ENCODE measurements around the gene TWNK.

The TWNK gene

DNA sequence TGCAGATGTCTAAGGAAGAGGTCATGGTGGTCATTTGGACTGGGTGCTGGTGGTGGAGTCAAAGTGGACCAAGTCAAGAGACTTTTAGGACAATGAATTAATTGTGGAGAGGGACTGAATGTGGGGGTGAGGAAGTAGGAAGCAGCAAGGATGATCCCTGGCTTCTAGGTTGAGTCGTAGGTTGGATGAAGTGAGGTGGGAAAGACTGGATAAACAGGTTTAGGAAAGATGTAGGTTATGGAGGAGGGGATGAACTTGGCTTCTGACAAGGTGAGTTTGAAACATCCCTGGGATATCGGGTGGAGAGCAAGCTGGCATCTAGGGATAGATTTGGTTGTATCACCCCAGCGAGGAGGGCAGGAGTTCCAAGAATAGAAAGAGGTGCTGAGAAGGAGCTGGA is 10.4 kb upstream of the TWNK start:
- no peak for TF ChIP-seq ZFX (IDR thresholded peaks at IDR 0.05)
- TF ChIP-seq, protein P1, sequence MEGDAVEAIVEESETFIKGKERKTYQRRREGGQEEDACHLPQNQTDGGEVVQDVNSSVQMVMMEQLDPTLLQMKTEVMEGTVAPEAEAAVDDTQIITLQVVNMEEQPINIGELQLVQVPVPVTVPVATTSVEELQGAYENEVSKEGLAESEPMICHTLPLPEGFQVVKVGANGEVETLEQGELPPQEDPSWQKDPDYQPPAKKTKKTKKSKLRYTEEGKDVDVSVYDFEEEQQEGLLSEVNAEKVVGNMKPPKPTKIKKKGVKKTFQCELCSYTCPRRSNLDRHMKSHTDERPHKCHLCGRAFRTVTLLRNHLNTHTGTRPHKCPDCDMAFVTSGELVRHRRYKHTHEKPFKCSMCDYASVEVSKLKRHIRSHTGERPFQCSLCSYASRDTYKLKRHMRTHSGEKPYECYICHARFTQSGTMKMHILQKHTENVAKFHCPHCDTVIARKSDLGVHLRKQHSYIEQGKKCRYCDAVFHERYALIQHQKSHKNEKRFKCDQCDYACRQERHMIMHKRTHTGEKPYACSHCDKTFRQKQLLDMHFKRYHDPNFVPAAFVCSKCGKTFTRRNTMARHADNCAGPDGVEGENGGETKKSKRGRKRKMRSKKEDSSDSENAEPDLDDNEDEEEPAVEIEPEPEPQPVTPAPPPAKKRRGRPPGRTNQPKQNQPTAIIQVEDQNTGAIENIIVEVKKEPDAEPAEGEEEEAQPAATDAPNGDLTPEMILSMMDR (conservative IDR thresholded peaks at IDR 0.05), result no peak
- H3K27ac ChIP-seq, result no peak overlapping the region; the same call in 1 of the 2 replicates

DNA sequence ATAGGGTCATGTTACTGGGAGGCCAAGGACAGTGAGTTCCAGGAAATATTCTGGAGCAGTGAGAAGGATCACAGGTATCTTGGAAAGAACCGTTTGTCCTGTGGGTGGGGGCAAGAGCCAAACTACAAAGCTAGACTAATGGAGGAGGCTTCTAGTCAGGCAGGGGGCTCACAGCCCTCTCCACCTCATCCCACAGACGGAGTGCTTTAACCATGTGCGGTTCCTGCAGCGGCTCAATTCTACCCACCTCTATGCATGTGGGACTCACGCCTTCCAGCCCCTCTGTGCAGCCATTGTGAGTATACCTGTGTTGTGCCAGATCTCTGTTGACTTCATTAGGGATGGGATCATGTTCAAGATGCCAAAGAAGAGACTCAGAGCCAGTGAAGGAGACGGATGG is 9.9 kb upstream of the TWNK start:
- H3K27ac ChIP-seq, result no peak overlapping the region; the same call in 1 of the 2 replicates
- TF ChIP-seq ZFX (IDR thresholded peaks at IDR 0.05), result no peak
- TF ChIP-seq, protein P1 (conservative IDR thresholded peaks at IDR 0.05), result no peak

DNA sequence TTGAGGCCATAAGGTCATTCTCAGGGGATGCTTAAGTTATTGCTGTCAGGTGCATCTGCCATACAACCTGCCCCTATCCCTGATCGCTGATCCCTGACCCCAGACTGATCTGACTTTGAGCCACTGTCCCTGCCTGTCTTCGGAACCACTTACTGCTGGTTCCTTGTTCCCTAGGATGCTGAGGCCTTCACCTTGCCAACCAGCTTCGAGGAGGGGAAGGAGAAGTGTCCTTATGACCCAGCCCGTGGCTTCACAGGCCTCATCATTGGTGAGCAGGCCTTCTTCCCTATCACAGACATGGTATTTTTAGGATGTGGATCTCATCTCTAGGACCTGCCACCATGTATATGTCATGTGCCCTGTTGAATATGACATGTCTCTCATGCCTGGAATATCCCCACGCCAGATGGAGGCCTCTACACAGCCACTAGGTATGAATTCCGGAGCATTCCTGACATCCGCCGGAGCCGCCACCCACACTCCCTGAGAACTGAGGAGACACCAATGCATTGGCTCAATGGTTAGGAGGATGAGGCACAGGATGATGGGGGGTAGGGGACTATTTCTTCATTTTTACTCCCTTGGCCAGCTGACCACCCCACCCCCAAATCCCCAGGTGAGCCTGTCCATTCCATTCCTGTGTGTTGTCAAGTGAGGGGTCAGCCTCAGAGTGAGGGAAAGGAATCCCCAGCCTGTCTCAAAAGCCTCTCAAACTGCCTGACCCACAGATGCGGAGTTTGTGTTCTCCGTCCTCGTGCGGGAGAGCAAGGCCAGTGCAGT is 9.0 kb upstream of the TWNK start:
- H3K27ac ChIP-seq, result no peak overlapping the region
- TF ChIP-seq ZFX (IDR thresholded peaks at IDR 0.05), result no peak
- TF ChIP-seq, protein P1 (conservative IDR thresholded peaks at IDR 0.05), result no peak

DNA sequence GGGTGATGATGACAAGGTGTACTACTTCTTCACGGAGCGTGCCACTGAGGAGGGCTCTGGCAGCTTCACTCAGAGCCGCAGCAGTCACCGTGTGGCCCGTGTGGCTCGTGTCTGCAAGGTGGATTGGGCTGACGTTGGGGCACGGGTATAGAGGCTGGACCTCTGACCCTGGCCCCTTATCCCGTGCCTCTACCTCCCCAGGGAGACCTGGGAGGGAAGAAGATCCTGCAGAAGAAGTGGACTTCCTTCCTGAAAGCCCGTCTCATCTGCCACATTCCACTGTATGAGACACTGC is 8.5 kb upstream of the TWNK start:
- no peak overlapping the region for H3K27ac ChIP-seq
- TF ChIP-seq ZFX (IDR thresholded peaks at IDR 0.05), result no peak
- TF ChIP-seq, protein P1 (conservative IDR thresholded peaks at IDR 0.05), result no peak

DNA sequence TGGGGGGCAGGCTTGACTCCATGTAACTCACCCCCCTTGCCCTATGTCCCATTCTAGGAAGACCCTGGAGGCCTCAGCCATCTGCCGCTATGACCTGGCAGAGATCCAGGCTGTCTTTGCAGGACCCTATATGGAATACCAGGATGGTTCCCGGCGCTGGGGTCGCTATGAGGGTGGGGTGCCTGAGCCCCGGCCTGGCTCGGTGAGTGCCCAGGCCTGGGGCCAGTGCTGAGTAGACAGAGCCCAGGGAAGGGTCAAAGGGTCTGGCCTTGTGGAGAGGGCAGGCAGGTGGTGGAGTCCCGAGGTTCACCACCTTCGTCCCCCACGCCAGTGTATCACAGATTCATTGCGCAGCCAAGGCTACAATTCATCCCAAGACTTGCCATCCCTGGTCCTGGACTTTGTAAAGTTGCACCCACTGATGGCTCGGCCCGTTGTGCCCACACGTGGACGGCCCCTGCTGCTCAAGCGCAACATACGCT is 7.5 kb upstream of the TWNK start:
- no peak for TF ChIP-seq ZFX (IDR thresholded peaks at IDR 0.05)
- TF ChIP-seq, protein P1 (conservative IDR thresholded peaks at IDR 0.05), result no peak
- H3K27ac ChIP-seq, result no peak overlapping the region

DNA sequence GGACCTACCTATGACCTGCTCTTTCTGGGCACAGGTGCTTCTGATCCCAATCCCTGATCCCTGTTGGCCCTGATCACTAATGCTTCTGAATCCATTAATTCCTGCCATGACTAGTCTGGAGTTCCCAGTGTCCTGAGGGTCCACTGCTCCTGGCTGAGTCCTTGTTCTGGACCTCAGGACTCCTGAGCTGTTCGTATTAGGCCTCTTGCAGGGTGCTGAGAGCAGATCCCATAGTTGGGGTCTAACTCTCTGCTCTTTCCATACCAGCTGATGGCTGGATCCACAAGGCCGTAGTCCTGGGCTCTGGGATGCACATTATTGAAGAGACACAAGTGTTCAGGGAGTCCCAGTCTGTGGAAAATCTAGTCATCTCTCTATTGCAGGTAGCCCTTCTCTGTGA is 7.0 kb upstream of the TWNK start:
- TF ChIP-seq ZFX (IDR thresholded peaks at IDR 0.05), result no peak
- TF ChIP-seq, protein P1 (conservative IDR thresholded peaks at IDR 0.05), result no peak
- no peak overlapping the region for H3K27ac ChIP-seq

DNA sequence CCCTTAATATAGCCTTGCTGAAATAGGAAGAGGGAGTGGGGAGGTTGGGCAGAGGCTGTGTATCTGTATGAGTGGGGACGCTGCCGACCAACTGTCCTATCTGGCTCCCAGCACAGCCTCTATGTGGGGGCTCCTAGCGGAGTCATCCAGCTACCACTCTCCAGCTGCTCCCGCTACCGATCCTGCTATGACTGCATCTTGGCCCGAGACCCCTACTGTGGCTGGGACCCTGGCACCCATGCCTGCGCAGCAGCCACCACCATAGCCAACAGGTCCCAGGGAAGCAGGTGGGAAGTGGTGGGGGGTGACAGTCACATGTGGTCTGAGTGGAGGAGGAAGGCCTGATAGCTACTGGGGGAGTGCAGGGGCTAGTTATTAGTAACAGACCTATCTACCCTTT is 6.6 kb upstream of the TWNK start:
- H3K27ac ChIP-seq, result no peak overlapping the region
- TF ChIP-seq, protein P1 (conservative IDR thresholded peaks at IDR 0.05), result no peak
- no peak for TF ChIP-seq ZFX (IDR thresholded peaks at IDR 0.05)
